NCI-H526 (cell line): ENCODE measurements around the gene CUX1.

Source experiments
- DNase-seq, 2 experiments: peaks; one replicate each; lab custom pipeline; 2025; lab: John Stamatoyannopoulos, UW

Gene CUX1

DNA sequence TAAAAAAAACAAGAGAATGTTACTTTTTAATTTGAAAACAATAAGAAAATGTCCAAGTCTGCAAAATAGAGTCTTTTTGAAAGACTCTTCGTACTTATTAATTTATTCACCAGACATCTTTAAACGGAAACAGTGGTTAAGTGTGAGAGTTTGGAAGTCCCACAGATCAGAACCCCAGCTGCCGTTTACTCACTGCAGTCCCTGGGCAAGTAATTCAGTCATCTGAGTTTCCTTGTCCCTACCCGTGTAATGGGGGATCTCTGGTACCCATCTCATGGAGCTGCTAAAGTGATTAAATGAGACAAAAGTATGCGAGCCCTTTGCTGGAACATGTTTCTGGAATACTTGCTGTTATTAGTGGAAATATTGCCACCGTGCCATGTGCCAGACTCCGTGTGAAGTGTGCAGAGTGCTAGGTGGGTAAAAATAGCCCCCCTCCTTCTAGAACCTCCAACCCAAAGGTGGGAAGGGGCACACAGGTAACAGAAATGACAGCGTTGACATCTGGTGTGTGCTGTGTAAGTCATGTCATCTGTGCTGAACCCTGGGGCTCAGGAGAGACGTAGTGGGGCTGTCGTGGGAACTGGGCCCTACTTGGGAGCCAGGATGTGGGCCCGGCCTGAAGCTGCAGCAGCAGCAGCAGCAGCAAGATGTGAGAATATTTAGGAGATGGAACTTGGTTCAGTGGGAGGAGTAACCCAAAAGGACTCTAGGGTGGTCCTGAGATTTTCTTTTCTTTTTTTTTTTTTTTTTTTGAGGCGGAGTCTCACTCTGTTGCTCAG lies 140.5 kb downstream of the CUX1 start:
- no peak for DNase-seq

DNA sequence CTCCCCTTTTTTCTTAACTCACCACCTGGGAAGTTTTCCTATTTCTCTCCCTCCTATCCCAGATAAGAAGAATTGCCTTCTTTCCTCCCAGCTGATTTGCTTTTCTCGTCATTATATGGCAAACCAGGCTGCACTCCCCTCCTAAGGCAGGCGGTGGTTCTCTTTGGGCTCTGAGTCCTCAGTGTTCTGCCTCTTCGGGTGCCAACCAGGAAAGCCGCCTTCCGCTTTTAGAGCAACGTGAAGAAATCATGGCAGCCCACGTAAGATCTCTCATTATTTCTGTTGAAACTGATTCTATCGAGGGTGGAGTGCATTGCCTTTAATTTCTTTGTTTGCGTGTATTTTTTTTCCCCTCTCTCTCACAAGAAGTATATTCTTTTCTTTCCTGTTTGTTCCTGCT lies 141.9 kb downstream of the CUX1 start:
- no peak for DNase-seq

DNA sequence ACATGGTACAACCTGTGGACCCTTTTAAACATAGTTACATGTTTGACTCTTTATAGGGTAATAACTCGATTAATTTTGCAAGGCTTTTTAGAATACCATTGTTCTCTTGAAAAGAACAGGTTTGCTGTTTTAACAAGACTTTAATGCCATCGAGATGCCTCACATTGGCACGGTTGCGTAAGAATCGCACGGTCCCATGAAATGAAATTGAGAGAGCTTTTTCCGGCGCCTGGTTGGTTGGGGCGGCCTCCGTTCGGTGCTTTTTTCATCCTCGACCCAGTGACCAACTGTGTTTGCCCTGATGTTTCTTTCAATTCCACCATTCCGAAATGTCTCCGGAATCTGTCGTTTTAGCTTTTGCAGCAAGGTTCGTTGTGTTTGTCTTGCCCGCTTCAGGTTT lies 142.4 kb downstream of the CUX1 start:
- DNase-seq = no peak

DNA sequence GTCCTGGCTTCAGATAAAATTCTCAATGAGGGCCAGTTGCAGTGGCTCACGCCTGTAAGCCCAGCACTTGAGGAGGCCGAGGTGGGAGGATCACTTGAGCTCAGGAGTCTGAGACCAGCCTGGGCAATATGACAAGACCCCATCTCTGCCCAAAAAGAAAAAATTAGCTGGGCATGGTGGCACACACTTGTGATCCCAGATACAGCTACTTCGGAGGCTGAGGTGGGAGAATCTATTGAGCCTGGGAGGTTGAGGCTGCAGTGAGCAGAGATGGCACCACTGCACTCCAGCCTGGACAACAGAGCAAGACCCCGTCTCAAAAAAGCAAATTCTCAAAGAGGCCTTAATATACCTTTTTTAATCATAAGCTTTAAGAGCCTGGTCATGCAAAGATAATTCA lies 142.9 kb downstream of the CUX1 start:
- DNase-seq = no peak

DNA sequence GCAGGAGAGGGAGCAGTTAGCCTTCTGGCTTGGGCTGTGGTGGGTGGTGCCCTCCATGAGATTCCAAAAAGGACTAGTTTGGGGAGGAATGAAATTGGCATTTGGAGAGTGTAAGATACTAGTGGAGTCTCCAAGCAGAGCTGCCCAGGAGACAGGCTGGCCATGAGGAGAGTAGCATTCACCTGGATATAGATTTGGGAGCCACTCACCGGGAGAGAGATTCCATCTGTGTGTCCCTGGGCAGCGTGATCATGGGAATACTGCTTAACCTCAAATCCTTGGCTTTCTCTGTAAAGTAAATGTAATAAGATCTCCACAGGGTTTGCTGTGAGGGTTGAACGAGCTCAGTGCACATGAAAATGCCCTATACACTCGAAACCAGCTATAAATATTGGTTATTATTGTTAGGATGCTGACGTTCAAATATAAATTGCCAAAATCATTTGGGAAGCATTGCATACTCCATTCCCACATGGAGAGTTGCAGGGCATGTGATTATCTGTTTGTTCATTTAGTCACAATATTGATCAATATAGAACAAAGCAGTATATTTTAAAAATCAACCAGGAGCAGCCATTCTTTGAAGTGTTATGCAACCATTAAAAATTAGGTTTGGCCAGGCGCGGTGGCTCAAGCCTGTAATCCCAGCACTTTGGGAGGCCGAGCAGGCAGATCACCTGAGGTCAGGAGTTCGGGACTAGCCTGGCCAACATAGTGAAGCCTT lies 143.7 kb downstream of the CUX1 start:
- no peak for DNase-seq

DNA sequence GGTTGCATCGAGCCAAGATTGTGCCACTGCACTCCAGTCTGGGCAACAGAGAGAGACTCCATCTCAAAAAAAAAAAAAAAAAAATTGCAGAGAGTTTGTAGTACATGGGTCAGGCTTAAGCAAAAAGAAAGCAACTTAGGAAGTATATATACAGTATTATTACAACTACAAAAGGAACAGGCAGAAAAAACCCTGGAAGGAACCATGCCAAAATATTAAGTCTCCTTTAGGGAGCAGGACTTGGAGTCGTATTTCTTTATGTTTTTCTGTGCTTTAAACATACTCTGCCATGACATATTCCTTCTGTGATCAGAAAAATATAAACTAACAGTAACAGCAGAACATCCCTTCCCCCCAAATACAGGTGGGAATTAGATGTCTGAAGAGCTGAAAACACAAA lies 144.4 kb downstream of the CUX1 start:
- no peak for DNase-seq

DNA sequence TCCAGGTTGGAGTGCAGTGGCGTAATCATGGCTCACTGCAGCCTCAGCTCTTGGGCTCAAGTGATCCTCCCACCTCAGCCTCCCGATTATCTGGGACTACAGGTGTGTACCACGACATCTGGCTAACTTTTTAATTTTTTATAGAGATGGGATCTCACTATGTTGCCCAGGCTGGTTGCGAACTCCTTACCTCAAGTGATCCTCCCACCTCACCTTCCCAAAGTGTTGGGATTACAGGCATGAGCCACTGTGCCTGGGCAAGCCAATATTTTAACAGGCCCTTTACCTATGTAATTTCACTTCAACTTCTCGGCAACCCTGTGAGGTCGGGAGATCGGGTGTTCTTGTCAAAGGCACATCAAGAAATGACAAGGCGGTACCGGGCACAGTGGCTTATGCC lies 146.3 kb downstream of the CUX1 start:
- DNase-seq = no peak

DNA sequence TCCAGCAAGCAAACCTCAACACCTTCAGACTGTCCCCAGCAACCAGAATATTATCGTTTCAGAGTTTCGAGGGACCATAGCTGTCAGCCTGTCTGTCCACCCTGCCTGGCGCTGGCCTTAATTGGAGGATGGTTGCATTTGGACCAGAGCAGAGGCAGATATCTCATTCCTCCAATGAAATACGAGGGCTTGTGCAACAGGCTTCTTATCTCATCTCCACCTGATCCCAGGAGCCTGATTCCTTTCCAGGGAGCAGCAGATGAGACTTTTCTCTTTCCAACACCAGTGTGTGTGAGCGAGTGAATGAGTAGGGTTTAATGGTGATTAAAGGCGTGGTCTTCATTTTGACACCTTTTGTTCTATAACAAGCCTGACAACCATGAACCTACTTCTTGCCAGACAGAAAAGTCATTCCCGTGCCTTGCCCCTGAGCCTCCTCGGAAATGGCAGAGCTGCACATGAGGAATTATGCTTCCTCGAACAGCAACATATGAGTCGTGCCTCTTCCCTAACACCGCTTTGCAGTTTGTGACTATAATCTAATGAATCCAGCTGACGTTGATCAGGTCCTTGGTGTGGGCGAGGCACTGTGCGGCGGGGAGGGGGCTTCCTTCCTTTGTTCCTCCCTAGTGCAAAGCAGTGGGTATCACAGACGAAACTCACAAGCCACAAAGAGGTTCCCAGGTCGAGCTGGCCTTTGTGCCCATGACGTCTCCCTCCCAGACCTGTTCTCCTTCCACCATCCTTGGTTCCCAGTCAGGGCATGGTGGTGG lies 147.4 kb downstream of the CUX1 start:
- DNase-seq = no peak

DNA sequence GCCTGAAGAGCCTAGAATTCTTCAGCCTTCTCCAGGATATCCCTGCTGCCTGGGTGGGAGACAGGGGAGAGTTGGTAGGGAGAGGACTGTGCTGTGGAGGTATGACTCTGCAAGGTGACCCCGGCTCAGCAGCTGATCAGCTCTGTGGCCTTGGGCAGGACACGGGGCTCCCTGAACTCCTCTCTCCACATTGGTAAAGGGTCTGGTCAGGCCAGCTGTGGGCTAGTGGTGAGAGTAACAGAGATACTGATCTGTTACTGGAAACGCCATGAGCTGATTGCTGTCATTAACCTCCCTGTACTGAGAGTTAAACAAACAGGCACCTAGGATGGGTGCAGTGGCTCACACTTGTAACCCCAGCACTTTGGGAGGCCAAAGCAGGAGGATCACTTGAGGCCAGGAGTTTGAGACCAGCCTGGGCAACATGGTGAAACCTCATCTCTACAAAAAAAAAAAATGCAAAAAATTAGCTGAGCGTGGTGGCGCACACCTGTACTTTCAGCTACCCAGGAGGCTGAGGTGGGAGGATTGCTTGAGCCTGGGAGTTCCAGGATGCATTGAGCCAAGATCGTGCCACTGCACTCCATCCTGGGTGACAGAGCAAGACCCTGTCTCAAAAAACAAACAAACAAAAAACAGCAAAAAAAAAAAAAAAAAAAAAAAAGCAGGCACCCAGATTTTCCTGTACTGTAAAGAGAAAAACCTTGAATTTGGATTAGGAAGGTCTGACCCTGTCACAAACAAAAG lies 151.5 kb downstream of the CUX1 start:
- DNase-seq = no peak

DNA sequence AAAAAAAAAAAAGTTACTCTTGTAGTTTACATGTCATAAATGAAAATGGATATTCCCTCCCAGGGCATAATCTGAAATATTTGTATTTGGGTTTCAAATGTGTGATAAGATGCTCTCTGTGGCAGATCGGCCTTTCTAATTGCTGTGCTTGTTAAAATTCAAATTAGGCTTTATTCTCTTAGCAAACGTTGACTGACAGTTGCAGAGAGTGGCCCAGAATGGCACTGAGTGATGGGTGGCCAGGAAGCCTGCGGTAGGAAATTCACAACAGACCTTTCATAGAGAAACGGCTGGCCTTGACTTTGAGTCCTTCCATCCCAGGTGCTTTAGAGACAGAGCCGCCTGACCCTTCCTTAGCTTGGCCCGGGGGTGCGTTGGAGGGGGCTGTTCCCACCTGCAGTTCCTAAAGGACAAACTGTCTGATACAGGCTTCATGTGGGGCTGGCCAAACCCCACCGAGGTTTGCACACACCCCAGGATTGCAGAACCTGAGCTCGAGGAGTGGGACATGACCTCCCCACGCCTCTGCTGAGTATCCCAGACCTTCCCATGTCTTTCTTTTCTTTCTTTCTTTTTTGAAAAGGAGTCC lies 152.7 kb downstream of the CUX1 start:
- peak; percentile 75 to 90 for DNase-seq

DNA sequence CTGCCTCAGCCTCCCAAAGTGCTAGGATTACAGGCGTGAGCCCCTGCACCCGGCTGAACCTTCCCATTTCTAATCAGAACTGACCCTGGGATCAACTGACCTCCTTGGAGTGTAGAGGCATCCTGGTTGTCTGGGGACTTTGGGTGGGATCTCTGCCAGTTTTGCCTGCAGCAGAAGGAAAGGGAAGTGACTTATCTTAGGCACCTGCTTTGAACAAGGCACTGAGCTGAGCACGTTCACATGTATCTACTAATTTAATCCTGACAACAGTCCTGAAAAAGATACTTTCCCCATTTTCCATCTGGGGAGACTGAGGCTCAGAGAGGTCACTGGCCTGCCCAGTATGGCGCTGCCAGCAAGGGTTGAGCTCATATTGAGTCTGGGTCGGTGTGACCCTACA lies 153.4 kb downstream of the CUX1 start:
- no peak for DNase-seq

DNA sequence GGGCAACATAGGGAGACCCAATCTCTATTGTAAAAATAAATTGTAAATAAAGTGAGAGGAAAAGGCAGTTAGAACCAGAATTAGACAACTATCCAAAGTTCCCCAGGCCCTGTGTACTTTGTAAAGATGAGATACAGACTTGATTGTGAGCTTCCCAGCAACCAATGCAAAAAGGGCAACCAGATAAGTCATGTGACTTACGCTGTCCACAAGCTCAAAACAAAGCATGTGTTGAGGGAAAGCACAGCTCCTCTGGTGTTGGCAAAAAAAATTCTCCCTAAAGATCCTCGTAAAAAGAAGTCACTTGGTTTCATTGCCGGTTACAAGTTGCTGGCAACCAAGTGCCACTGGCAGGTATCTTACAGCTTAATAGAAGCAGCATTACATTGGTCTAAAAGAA lies 154.0 kb downstream of the CUX1 start:
- DNase-seq = no peak

DNA sequence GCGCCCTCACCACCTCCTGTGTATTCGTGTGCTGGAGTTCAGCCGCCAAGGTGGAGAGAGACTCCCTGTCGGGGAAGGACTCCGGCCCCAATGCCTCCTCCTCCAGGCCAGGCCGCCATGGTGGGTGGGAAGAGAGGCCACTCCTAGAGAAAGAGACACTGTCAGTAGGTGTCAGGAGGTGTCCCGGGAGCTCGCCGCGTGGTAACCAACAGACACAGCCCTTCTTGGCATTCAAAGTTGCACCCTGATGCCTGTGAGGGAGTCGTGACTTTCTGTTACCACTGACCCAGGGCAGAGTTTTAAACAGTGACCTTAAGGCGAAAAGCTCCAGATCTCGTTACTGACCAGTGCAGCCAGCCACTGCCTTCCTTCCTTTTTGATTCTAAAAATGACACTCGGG lies 155.2 kb downstream of the CUX1 start:
- no peak for DNase-seq

DNA sequence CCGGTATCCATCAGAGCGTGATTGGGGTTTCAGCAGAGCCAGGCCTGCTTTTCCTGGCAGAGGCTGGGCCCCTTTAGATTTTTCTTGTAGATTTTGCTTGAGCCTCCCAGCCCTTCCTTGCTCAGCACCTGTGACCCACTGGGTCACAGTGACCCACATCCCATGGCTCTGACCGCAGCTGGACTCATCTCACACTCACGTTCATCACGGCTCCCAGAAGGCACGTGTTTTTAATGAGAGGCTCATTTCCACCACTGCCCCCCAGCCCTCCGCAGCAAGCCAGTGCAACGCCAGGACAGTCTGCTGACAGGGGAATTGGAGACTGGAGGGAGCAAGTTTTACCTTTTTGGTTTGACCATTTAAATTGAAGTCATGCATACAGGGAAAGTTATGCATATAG lies 155.7 kb downstream of the CUX1 start:
- no peak for DNase-seq

DNA sequence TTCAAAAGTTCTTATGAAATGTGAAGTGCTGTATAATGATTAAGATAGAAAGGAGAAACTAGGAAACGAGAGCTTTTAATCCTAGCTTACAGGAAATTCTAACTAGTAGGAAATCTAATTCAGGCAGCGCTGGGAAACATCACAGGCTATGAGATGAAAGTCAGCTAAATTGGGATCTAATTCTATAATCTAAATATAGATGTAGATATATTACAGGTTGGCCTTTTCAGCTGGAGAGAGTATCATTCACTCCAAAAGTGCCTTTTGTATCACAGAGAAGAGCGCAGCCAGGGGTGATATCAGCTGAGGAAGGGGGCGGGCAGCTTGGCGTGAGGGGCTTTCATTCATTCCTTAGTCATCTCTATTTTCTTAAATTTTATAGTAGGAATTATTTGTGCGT lies 157.0 kb downstream of the CUX1 start:
- DNase-seq = no peak

DNA sequence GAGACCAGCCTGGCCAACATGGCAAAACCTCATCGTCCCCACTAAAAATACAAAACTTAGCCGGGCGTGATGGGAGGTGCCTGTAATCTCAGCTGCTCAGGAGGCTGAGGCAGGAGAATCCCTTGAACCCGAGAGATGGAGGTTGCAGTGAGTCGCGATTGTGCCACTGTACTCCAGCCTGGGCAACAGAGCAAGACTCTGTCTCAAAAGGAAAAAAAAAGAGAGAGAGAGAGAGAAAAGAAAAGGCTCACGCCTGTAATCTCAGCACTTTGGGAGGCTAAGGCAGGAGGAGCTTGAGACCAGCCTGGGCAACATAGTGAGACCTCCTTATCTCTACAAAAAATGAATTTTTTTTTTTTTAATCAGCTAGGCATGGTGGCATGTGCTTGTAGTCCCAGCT lies 157.6 kb downstream of the CUX1 start:
- DNase-seq = no peak

DNA sequence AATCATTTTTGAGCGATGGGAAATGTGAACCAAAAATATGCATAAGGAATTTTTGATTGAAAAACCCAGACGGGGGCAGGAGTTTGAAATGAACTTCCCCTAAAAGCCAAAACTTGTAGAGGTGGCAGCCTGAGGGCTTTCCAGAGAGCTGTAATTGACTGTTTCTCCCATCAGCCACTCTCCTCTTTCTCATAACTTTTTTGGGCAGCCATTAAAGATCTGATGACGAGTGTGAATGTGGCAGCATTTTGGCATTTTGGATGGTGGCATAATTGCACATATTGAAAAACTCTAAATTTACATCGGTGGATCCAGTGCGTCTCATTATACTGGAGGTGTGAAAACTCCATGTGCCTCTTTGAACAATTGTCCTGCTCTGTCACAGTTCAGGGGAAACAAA lies 159.0 kb downstream of the CUX1 start:
- DNase-seq = no peak

DNA sequence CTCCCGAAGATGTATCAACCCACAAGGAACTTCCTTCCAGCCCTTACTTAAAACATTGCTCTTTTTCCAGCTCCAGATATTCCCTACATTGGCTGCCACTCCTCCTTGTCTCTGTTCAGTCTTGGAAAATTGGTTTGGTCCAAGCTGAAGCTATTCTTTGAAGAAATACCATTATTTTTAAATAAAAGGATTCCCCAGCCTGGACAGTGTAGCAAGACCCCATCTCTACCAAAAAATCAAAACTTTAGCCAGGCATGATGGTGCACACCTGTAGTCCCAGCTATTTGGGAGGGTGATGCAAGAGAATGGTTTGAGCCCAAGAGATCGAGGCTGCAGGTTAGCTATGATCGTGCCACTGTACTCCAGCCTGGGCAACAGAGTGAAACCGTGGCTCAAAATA lies 159.8 kb downstream of the CUX1 start:
- DNase-seq = no peak

DNA sequence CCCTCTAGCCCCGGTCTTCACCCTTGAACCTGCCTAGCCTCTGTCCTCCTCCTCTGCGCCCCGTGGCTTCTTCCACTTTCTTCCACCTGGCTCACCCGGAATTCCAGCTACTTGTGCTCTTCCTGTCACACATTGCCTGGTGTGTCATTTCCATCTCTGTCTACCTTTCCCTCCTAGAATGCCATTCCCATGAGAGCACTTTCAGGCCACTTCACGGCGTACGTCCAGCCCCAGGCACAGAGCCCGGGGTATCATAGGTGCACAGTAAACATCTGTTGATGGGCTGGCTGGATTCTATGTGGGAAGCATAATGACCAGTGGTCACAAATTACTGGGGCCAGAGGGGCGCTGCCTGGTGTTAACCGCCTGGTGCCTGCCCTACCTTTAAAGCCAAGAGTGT lies 161.3 kb downstream of the CUX1 start:
- DNase-seq = no peak

DNA sequence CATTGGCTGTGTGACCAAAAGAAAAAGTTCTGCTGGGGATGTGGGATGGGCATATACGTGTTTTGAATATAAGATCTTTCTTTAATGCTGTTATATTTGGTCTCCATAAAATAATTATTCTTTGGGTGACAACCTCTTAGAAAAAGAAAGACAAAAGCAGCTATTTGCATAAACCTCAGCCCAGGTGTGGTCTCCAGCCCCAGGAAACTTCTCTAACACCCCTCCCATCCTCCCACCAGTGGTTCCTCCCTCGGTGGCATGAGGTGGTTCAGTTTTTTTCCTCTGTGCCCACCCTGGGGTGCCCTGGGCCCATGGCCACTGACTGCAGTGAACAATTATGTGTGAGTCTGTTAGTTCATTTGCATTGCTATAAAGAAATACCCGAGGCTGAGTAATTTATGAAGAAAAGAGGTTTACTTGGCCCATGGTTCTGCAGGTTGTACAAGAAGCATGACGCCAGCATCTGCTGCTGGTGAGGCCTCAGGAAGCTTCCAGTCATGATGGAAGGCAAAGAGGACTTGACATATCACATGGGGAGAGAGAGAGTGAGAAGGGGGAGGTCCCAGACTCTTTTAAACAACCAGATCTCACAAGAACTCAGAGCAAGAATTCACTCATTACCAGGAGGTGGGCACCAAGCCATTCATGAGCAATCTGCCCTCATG lies 165.9 kb downstream of the CUX1 start:
- DNase-seq = no peak

DNA sequence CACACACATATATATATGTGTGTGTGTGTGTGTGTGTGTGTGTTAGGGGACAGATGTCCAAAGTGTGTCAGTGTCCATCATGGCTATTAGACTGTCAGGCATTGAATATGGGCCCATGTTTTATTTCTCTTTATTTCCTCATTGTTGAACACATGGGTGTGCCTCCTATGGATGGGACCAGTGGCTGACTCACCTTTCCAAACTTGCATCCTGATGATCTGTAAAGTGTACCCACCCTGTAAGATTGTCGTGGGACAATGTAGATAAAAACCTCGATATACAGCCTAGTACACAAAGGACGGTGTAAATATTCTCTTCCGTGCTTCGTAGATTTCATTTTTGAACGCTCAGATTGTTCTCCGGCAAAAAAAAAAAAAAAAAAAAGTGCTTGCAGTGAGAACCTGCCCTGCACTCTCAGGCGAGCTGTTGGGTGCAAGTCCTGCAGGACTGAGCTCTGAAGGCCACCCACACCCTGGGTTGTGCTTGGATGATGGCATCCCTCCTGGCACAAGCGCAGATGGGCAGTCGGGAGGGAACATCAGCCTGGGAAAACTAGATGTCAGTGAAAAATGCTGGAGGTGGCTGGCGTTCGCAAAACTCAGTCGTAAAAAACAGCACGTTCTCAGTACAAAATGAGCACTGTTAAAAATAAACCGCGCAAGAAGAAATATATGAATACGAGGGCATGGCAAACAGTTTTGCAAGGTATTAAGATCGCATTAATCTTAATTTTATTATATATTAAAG lies 166.9 kb downstream of the CUX1 start:
- no peak for DNase-seq
